ENCODE results near the gene COL17A1. TPM values are rescaled to one million over a fixed set of nuclear protein-coding genes. Genes with fewer than 3 reads are reported as not detected.

COL17A1 gene
- total RNA-seq, 1 donor from 2014 or later = not detected

GRCh38 chr10:104028823-104029520 lies 56.7 kb downstream of the COL17A1 start:
- H3K4me1 Mint-ChIP-seq = peaks cover 2% of the 10 kb centered on the region
- H3K27me3 Mint-ChIP-seq = no peaks in the 10 kb centered on the region
- peak; percentile 37 for DNase-seq
- no peak overlapping the region for H3K4me3 Mint-ChIP-seq
- intact Hi-C loops (cut with micrococcal nuclease) = no loop called here
- no peak overlapping the region for H3K27ac Mint-ChIP-seq
- peaks cover 31% of the 10 kb centered on the region for H3K36me3 Mint-ChIP-seq (ENCODE audit: low read depth)
- no peaks in the 10 kb centered on the region for H3K9me3 Mint-ChIP-seq

- Mint-ChIP-seq H3K4me3 (no peak overlapping the region), H3K9me3 (no peaks in the 10 kb centered on the region), H3K36me3 (ENCODE audit: low read depth) (peaks cover 37% of the 10 kb centered on the region), H3K27me3 (no peaks in the 10 kb centered on the region), H3K4me1 (peaks cover 2% of the 10 kb centered on the region), H3K27ac (no peak overlapping the region)
- DNase-seq = peak; percentile 57
- intact Hi-C loops (cut with micrococcal nuclease) = no loop called here
These were observed 57.5 kb downstream of the COL17A1 start for GRCh38 chr10:104028146-104028545.

- H3K4me3 Mint-ChIP-seq = no peak overlapping the region
- H3K27ac Mint-ChIP-seq = no peak overlapping the region
- H3K27me3 Mint-ChIP-seq = no peaks in the 10 kb centered on the region
- no peak for DNase-seq
- peaks cover 2% of the 10 kb centered on the region for H3K4me1 Mint-ChIP-seq
- H3K36me3 Mint-ChIP-seq (ENCODE audit: low read depth) = peaks cover 47% of the 10 kb centered on the region
- no peaks in the 10 kb centered on the region for H3K9me3 Mint-ChIP-seq
- intact Hi-C loops (cut with micrococcal nuclease) = no loop called here
These were observed 58.9 kb downstream of the COL17A1 start for GRCh38 chr10:104026762-104027161.

GRCh38 chr10:104025524-104025923 lies 60.2 kb downstream of the COL17A1 start:
- Mint-ChIP-seq H3K36me3 (ENCODE audit: low read depth) (peaks cover 52% of the 10 kb centered on the region), H3K9me3 (no peaks in the 10 kb centered on the region), H3K4me3 (no peak overlapping the region), H3K27ac (no peak overlapping the region), H3K4me1 (peaks cover 2% of the 10 kb centered on the region), H3K27me3 (no peaks in the 10 kb centered on the region)
- intact Hi-C loops (cut with micrococcal nuclease) = no loop called here
- DNase-seq = no peak

- DNase-seq = no peak
- H3K27me3 Mint-ChIP-seq = no peaks in the 10 kb centered on the region
- intact Hi-C loops (cut with micrococcal nuclease) = no loop called here
- no peak overlapping the region for H3K4me3 Mint-ChIP-seq
- H3K36me3 Mint-ChIP-seq (ENCODE audit: low read depth) = peaks cover 57% of the 10 kb centered on the region
- no peak overlapping the region for H3K27ac Mint-ChIP-seq
- H3K9me3 Mint-ChIP-seq = no peaks in the 10 kb centered on the region
- H3K4me1 Mint-ChIP-seq = no peaks in the 10 kb centered on the region
These were observed 63.7 kb downstream of the COL17A1 start for GRCh38 chr10:104022026-104022425.

- peaks cover 57% of the 10 kb centered on the region for H3K36me3 Mint-ChIP-seq (ENCODE audit: low read depth)
These were observed 64.4 kb downstream of the COL17A1 start for GRCh38 chr10:104021246-104021645.

GRCh38 chr10:104020020-104020419 lies 65.7 kb downstream of the COL17A1 start:
- DNase-seq = no peak
- Mint-ChIP-seq H3K27ac (no peak overlapping the region), H3K4me1 (no peaks in the 10 kb centered on the region), H3K4me3 (no peak overlapping the region), H3K36me3 (ENCODE audit: low read depth) (peaks cover 51% of the 10 kb centered on the region), H3K27me3 (no peaks in the 10 kb centered on the region), H3K9me3 (no peaks in the 10 kb centered on the region)
- intact Hi-C loops (cut with micrococcal nuclease) = no loop called here

More at GRCh38 chr10:104021246-104021645, 64.4 kb downstream of the COL17A1 start:
- no peak overlapping the region for H3K4me3 Mint-ChIP-seq
- no peaks in the 10 kb centered on the region for H3K9me3 Mint-ChIP-seq
- intact Hi-C loops (cut with micrococcal nuclease) = no loop called here
- H3K27ac Mint-ChIP-seq = no peak overlapping the region
- no peak for DNase-seq
- H3K27me3 Mint-ChIP-seq = no peaks in the 10 kb centered on the region
- H3K4me1 Mint-ChIP-seq = no peaks in the 10 kb centered on the region

GRCh38 chr10:104018471-104018870 lies 67.2 kb downstream of the COL17A1 start:
- H3K9me3 Mint-ChIP-seq = no peaks in the 10 kb centered on the region
- H3K27me3 Mint-ChIP-seq = no peaks in the 10 kb centered on the region
- no peak overlapping the region for H3K4me3 Mint-ChIP-seq
- H3K4me1 Mint-ChIP-seq = no peaks in the 10 kb centered on the region
- H3K36me3 Mint-ChIP-seq (ENCODE audit: low read depth) = peaks cover 41% of the 10 kb centered on the region
- DNase-seq = no peak
- intact Hi-C loops (cut with micrococcal nuclease) = loop anchor here (10.0 kb wide), 1 partner anchor 134 kb away; no protein-coding TSS in a partner anchor
- no peak overlapping the region for H3K27ac Mint-ChIP-seq

GRCh38 chr10:104016661-104017060 lies 69.0 kb downstream of the COL17A1 start:
- intact Hi-C loops (cut with micrococcal nuclease) = loop anchor here (10.0 kb wide), 1 partner anchor 132 kb away; no protein-coding TSS in a partner anchor
- Mint-ChIP-seq H3K4me1 (no peaks in the 10 kb centered on the region), H3K4me3 (no peak overlapping the region), H3K36me3 (ENCODE audit: low read depth) (peaks cover 40% of the 10 kb centered on the region), H3K27ac (no peak overlapping the region), H3K9me3 (no peaks in the 10 kb centered on the region), H3K27me3 (no peaks in the 10 kb centered on the region)
- no peak for DNase-seq

- Mint-ChIP-seq H3K4me3 (no peak overlapping the region), H3K36me3 (ENCODE audit: low read depth) (peaks cover 27% of the 10 kb centered on the region), H3K4me1 (no peaks in the 10 kb centered on the region), H3K27ac (no peak overlapping the region), H3K9me3 (no peaks in the 10 kb centered on the region), H3K27me3 (no peaks in the 10 kb centered on the region)
- DNase-seq = no peak
- intact Hi-C loops (cut with micrococcal nuclease) = loop anchor here (10.0 kb wide), 1 partner anchor 129 kb away; no protein-coding TSS in a partner anchor
These were observed 71.5 kb downstream of the COL17A1 start for GRCh38 chr10:104014176-104014575.

GRCh38 chr10:104013489-104013888 lies 72.2 kb downstream of the COL17A1 start:
- no peak for DNase-seq
- no peaks in the 10 kb centered on the region for H3K9me3 Mint-ChIP-seq
- peaks cover 25% of the 10 kb centered on the region for H3K36me3 Mint-ChIP-seq (ENCODE audit: low read depth)
- no peaks in the 10 kb centered on the region for H3K27me3 Mint-ChIP-seq
- H3K27ac Mint-ChIP-seq = no peak overlapping the region
- no peaks in the 10 kb centered on the region for H3K4me1 Mint-ChIP-seq
- intact Hi-C loops (cut with micrococcal nuclease) = loop anchor here (10.0 kb wide), 1 partner anchor 129 kb away; no protein-coding TSS in a partner anchor
- no peak overlapping the region for H3K4me3 Mint-ChIP-seq

GRCh38 chr10:104011904-104012303 lies 73.8 kb downstream of the COL17A1 start:
- no peaks in the 10 kb centered on the region for H3K4me1 Mint-ChIP-seq
- peaks cover 26% of the 10 kb centered on the region for H3K36me3 Mint-ChIP-seq (ENCODE audit: low read depth)
- intact Hi-C loops (cut with micrococcal nuclease) = loop anchor here (10.0 kb wide), 1 partner anchor 127 kb away; no protein-coding TSS in a partner anchor
- no peaks in the 10 kb centered on the region for H3K27me3 Mint-ChIP-seq
- no peak overlapping the region for H3K27ac Mint-ChIP-seq
- no peak overlapping the region for H3K4me3 Mint-ChIP-seq
- H3K9me3 Mint-ChIP-seq = no peaks in the 10 kb centered on the region
- no peak for DNase-seq

- Mint-ChIP-seq H3K9me3 (no peaks in the 10 kb centered on the region), H3K4me1 (no peaks in the 10 kb centered on the region), H3K36me3 (ENCODE audit: low read depth) (peaks cover 36% of the 10 kb centered on the region), H3K27ac (no peak overlapping the region), H3K4me3 (no peak overlapping the region), H3K27me3 (no peaks in the 10 kb centered on the region)
- no peak for DNase-seq
- intact Hi-C loops (cut with micrococcal nuclease) = no loop called here
These were observed 80.4 kb downstream of the COL17A1 start for GRCh38 chr10:104005172-104005863.

GRCh38 chr10:104002911-104003310 lies 82.8 kb downstream of the COL17A1 start:
- intact Hi-C loops (cut with micrococcal nuclease) = no loop called here
- Mint-ChIP-seq H3K4me3 (no peak overlapping the region), H3K36me3 (ENCODE audit: low read depth) (peaks cover 39% of the 10 kb centered on the region), H3K27ac (no peak overlapping the region), H3K27me3 (no peaks in the 10 kb centered on the region), H3K9me3 (no peaks in the 10 kb centered on the region), H3K4me1 (no peaks in the 10 kb centered on the region)
- DNase-seq = no peak
